ENCODE results near the gene ANKIB1.
"Not testable (repeated sequence)": the region's sequence is repeated elsewhere in the genome, so short reads cannot be mapped to it uniquely, and the experiment has no call there.

Gene ANKIB1

GRCh38 chr7:92245487-92246359 lies at the start of gene ANKIB1, which contains the start of gene KRIT1:
Gene ANKIB1 (plus strand): TSS chr7:92245974. CDS start chr7:92294979, 49,005 bp downstream.
Gene KRIT1 (minus strand): TSS chr7:92245914. CDS start chr7:92242135, 3,779 bp downstream.
- peak; percentile 92 for DNase-seq (ENCODE audit: low spot score)

- DNase-seq (ENCODE audit: low spot score): no peak
Observed at GRCh38 chr7:92200791-92201190, 45.0 kb upstream of the ANKIB1 start.

GRCh38 chr7:92205987-92206386 lies 39.8 kb upstream of the ANKIB1 start:
- no peak for DNase-seq (ENCODE audit: low spot score)

GRCh38 chr7:92206672-92207071 lies 39.1 kb upstream of the ANKIB1 start:
- DNase-seq (ENCODE audit: low spot score): no peak

GRCh38 chr7:92221766-92222165 lies 24.0 kb upstream of the ANKIB1 start:
- no peak for DNase-seq (ENCODE audit: low spot score)

GRCh38 chr7:92226981-92227380 lies 18.8 kb upstream of the ANKIB1 start:
- DNase-seq (ENCODE audit: low spot score): no peak

- DNase-seq (ENCODE audit: low spot score): no peak
Observed at GRCh38 chr7:92228100-92228499, 17.7 kb upstream of the ANKIB1 start.

- DNase-seq (ENCODE audit: low spot score): no peak
Observed at GRCh38 chr7:92228742-92229141, 17.0 kb upstream of the ANKIB1 start.

GRCh38 chr7:92230547-92230946 lies 15.2 kb upstream of the ANKIB1 start:
- no peak for DNase-seq (ENCODE audit: low spot score)

GRCh38 chr7:92242972-92243371 lies 2.8 kb upstream of the ANKIB1 start:
- no peak for DNase-seq (ENCODE audit: low spot score)

- no peak for DNase-seq (ENCODE audit: low spot score)
Observed at GRCh38 chr7:92244808-92245486, 827 bp upstream of the ANKIB1 start.

- peak; percentile 40 for DNase-seq (ENCODE audit: low spot score)
Observed at GRCh38 chr7:92246360-92247101, 757 bp downstream of the ANKIB1 start.

GRCh38 chr7:92250603-92251002 lies 4.8 kb downstream of the ANKIB1 start:
- DNase-seq (ENCODE audit: low spot score): no peak

- DNase-seq (ENCODE audit: low spot score): no peak
Observed at GRCh38 chr7:92251181-92251580, 5.4 kb downstream of the ANKIB1 start.

- DNase-seq (ENCODE audit: low spot score): peak; percentile 78
Observed at GRCh38 chr7:92253251-92253650, 7.5 kb downstream of the ANKIB1 start.

GRCh38 chr7:92254800-92255199 lies 9.0 kb downstream of the ANKIB1 start:
- not testable (repeated sequence) for DNase-seq (ENCODE audit: low spot score)

- no peak for DNase-seq (ENCODE audit: low spot score)
Observed at GRCh38 chr7:92255308-92255707, 9.5 kb downstream of the ANKIB1 start.

GRCh38 chr7:92259062-92259461 lies 13.3 kb downstream of the ANKIB1 start:
- no peak for DNase-seq (ENCODE audit: low spot score)

- no peak for DNase-seq (ENCODE audit: low spot score)
Observed at GRCh38 chr7:92259610-92260247, 14.0 kb downstream of the ANKIB1 start.

GRCh38 chr7:92260248-92260781 lies 14.5 kb downstream of the ANKIB1 start:
- no peak for DNase-seq (ENCODE audit: low spot score)

GRCh38 chr7:92266415-92267241 lies 20.9 kb downstream of the ANKIB1 start:
- DNase-seq (ENCODE audit: low spot score): no peak
